MG63 (cell line): Measurements from ENCODE around the gene WFDC8. TPM values are rescaled to one million over a fixed set of nuclear protein-coding genes. Genes with fewer than 3 reads are reported as not detected.
A peak's percentile ranks its signal among the peaks of the same experiment; 100 is the strongest.
"Not testable (repeated sequence)": the region's sequence is repeated elsewhere in the genome, so short reads cannot be mapped to it uniquely, and the experiment has no call there.

Experiments used
- DNase-seq: peaks from one replicate; pipeline ENCODE4 v3.0.0-alpha.2; 2020
- H3K27me3 ChIP-seq: fragments of 250-450 bp; sonication (Bioruptor Pico); 2 replicates; pipeline ENCODE4 v1.5.1; 2020; ENCODE audit warnings: mild to moderate bottlenecking, moderate library complexity
- H3K36me3 ChIP-seq: fragments of 250-450 bp; sonication (Bioruptor Pico); 2 replicates; pipeline ENCODE4 v1.5.1; 2020; ENCODE audit warnings: mild to moderate bottlenecking, moderate library complexity
- H3K4me3 ChIP-seq: fragments of 250-450 bp; sonication (Bioruptor Pico); 2 replicates; pipeline ENCODE4 v1.5.1; 2020; ENCODE audit warnings: mild to moderate bottlenecking, moderate library complexity
- H3K9me3 ChIP-seq: fragments of 250-450 bp; sonication (Bioruptor Pico); 2 replicates; pipeline ENCODE4 v1.5.1; 2020; ENCODE audit warnings: mild to moderate bottlenecking, moderate library complexity
- total RNA-seq: library from RNA; depleted of rRNA; stranded (reverse); fragments of >200 nt; shearing (Covaris generic); gene quantifications from 2 replicates; pipeline ENCODE4 v1.2.3, GENCODE V29; 2014; ENCODE audit warnings: low replicate concordance

Gene WFDC8
- total RNA-seq, 1 experiment from 2014 or later = not detected

DNA sequence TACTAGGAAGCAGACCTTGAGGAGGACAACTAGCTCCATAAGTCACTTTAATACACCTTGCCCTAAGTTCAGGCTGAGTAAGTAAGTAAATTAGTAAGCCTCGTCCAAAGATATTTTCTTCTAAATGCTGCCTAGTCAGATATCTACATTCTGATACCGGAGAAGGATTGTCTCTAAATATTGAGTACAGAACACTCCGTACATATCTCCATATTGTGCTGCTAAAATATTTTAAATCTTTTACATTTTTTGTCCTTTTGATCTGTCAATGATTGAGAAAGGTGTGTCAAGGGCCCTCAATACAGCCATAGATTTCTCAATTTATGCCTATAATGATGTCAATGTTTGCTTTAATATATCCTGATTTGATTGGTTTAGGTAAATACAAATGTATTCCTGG, 3.2 kb downstream of the WFDC8 start:
- peaks cover 6% of the 10 kb centered on the region for H3K27me3 ChIP-seq
- H3K9me3 ChIP-seq = no peaks in the 10 kb centered on the region; the same call in 1 of the 2 replicates
- H3K4me3 ChIP-seq = no peak overlapping the region
- DNase-seq = no peak
- no peaks in the 10 kb centered on the region for H3K36me3 ChIP-seq

DNA sequence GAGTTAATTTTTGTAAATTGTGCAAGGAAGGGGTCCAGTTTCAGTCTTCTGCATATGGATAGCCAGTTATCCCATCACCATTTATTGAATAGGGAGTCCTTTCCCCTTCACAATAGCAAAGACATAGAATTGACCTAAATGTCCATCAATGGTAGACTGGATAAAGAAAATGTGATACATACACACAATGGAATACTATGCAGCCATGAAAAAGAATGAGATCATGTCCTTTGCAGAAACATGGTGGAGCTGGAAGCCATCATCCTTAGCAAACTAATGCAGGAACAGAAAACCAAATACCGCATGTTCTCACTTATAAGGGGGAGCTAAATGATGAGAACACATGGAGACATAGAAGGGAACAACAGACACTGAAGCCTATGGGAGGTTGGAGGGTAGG, 9.4 kb downstream of the WFDC8 start:
- peaks cover 24% of the 10 kb centered on the region for H3K27me3 ChIP-seq
- H3K9me3 ChIP-seq, H3K36me3 ChIP-seq, DNase-seq, H3K4me3 ChIP-seq: not testable (repeated sequence)

DNA sequence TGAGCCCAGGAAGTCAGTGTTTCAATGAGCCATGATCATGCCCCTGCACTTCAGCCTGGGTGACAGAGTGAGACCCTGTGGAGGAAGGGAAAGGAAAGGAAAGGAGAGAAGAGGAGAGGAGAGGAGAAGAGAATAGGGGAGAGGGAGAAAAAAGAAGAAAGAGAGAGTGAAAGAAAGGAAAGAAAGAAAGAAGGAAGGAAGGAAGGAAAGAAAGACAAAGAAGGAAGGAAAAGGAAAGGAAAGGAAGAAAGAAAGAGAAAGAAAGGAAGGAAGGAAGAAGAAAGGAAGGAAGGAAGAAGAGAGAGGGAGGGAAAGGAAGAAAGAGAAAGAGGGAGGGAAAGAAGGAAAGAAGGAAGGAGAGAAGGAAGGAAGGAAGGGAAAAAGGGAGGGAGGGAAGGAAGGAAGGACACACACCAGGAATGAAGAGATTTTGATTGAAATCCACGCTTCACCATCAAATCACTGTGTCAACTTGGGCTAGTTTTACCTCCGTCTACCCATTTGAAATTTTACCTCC, 14.3 kb downstream of the WFDC8 start:
- Histone ChIP-seq H3K36me3 (no peaks in the 10 kb centered on the region), H3K4me3 (no peak overlapping the region), H3K9me3 (no peaks in the 10 kb centered on the region), H3K27me3 (peaks cover 46% of the 10 kb centered on the region)
- DNase-seq = no peak

DNA sequence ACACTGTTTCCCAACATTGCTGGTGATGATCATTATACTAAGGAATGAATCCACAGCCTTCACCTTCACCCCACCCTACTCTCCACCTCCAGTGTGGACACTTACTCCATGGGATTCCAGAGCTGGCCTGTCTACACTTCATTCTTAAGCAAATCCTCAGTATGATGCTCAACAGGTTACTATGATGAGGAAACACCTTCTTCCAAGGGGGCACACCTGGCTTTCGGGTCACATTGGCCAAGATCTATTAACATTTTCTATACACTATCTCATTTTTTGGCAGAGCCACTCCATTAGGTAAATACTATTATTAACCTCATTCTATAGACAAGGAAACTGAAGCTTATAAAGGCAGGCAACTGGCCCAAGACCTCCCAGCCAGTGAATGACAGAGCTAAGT, 23.9 kb downstream of the WFDC8 start:
- Histone ChIP-seq H3K36me3 (no peaks in the 10 kb centered on the region), H3K9me3 (no peaks in the 10 kb centered on the region), H3K27me3 (peaks cover 15% of the 10 kb centered on the region), H3K4me3 (no peak overlapping the region)
- no peak for DNase-seq

DNA sequence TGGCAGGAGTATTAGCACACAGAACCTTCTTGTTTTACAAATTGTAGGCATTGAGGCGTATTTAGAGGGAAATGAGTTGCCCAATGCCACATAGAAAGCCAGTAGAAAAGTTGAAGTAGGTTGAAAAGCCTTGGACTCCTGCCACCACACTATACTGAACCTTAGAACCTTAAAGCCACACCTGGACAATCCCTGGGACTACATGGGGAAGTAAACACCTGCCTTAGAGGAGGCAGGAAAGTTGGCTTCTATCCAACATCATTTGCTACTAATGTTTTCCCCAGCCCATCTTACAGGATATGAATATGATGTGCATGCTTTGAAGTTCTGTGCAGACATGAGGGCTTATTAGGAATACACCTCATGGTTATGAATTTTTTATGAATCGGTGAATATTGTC, 26.6 kb downstream of the WFDC8 start:
- Histone ChIP-seq H3K4me3 (no peak overlapping the region), H3K27me3 (peaks cover under 1% of the 10 kb centered on the region; the same call in 1 of the 2 replicates), H3K9me3 (no peaks in the 10 kb centered on the region), H3K36me3 (no peaks in the 10 kb centered on the region)
- no peak for DNase-seq

DNA sequence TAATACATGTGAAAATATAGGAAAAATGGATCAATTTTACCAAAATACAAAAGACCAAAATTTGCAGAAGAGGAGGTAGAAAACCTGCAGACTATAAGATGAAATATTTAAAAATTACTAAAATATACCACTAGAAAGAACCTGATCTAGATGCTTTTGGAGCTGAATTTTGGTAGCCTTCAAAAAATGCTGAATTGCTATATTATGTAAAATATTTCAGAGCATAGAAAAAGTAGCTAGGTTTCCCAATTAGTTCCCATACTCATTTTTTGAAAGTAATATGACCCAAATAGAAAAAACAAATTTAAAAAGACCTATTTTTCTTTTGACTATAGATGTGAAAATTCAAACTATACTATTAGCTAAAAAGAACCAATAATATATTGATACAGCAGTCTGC, 28.3 kb downstream of the WFDC8 start:
- Histone ChIP-seq H3K36me3 (no peaks in the 10 kb centered on the region), H3K27me3 (peaks cover 3% of the 10 kb centered on the region; the same call in 1 of the 2 replicates), H3K9me3 (no peaks in the 10 kb centered on the region), H3K4me3 (no peak overlapping the region)
- DNase-seq = no peak

DNA sequence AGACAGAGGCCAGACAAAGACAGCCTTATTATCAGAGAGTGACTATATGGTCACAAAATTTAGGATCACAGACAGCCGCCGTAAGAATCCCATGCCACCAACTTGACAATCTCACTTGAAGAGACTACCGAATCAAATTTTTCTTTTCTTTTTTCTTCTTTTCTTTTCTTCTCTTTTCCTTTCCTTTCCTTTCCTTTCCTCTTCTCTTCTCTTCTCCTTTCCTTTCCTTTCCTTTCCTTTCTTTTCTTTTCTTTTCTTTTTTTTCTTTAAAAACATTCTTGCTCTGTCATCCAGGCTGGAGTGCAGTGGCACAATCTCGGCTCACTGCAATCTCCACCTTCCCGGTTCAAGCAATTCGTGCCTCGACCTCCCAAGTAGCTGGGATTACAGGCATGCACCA, 30.7 kb downstream of the WFDC8 start:
- no peak overlapping the region for H3K4me3 ChIP-seq
- no peak for DNase-seq
- H3K36me3 ChIP-seq = no peaks in the 10 kb centered on the region
- peaks cover 11% of the 10 kb centered on the region for H3K27me3 ChIP-seq
- no peaks in the 10 kb centered on the region for H3K9me3 ChIP-seq

DNA sequence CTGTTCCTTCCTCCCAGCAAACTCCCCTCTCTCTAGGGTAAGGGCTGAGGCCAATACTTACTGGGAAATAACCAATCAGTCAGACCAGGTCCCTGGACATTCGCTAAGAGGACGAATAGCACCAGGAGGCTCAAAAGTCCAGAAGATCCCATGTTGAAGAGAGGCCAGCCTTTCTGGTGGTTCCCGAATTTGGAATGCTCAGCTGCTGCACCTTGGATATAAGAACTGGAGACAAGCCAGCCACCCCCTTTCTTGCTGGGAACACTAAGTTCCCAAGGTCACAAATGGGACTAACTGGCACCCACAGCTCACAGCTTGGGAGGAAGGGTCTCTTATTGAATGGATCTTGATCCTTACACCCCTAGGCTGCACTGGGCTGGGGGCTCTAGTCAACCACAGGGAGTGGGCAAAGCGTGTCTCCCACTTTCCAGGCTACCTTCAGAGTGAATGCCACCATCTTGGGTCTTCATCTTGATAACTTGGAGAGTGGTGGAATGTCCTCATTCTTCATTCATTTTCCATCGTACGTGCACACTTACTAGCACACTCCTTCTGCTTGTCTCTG, 31.8 kb downstream of the WFDC8 start, which contains the start of gene EPPIN:
Gene EPPIN, minus strand, starts transcription at position 196 of the 565 bp plus-strand sequence. Its CDS starts 44 bp downstream, at position 152.
- Histone ChIP-seq H3K27me3 (peaks cover 22% of the 10 kb centered on the region), H3K36me3 (no peaks in the 10 kb centered on the region), H3K9me3 (no peaks in the 10 kb centered on the region), H3K4me3 (no peak within 1 kb of the TSS)
- DNase-seq = no peak

DNA sequence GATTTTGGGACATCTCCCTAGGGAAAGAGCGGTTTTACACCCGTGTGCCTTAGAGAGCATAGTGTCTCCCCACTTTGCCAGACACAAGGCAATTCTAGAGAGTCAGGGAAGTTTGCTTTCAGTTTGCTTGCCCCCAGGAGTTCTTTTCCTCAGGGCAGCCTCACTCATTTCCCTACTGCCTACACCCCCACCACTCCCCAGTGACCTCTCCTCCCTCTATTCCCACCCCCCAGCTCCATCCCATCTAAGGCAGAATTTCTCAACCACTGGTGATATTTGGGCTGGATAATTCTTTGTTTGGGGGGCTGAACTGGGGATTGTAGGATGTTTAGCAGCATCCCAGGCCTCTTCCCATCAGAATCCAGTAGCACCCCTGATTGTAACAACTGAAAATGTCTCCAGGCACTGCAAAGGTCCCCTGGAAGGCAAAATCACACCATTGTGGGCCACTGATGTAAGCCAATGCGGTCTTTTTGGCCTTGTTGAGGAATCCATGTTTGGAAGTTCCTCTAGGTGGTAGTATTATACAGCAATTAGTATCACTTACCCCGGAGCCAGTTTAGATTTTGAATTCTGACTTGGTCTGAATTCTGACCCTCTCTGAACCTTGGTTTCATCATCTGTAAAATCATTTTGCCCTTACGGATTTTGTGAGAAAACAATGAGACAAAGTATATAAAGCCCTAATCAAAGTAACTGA, 33.2 kb downstream of the WFDC8 start:
- H3K9me3 ChIP-seq = no peaks in the 10 kb centered on the region
- no peak overlapping the region for H3K4me3 ChIP-seq
- no peak for DNase-seq
- H3K27me3 ChIP-seq = peaks cover 32% of the 10 kb centered on the region
- H3K36me3 ChIP-seq = no peaks in the 10 kb centered on the region

DNA sequence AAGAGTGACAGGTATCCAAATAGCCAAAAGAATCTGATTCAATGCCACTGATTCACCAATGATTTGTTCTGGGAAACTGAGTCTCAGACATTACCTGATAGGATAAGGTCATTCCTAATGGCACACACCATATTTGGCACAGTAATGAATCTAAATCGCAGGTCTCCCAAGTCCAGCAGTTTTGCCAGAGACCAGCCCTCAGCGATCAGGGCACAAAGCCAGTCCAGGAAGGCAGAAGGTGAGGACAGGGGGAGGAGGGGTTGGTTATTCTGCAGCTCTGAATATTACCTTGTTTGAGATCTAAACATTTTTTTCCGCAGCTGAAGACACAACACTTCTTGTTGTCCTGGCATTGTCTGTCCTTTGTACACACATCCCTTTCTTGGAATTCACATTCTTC, 33.7 kb downstream of the WFDC8 start:
- H3K36me3 ChIP-seq = no peaks in the 10 kb centered on the region
- no peaks in the 10 kb centered on the region for H3K9me3 ChIP-seq
- DNase-seq = no peak
- H3K4me3 ChIP-seq = no peak overlapping the region
- peaks cover 37% of the 10 kb centered on the region for H3K27me3 ChIP-seq

DNA sequence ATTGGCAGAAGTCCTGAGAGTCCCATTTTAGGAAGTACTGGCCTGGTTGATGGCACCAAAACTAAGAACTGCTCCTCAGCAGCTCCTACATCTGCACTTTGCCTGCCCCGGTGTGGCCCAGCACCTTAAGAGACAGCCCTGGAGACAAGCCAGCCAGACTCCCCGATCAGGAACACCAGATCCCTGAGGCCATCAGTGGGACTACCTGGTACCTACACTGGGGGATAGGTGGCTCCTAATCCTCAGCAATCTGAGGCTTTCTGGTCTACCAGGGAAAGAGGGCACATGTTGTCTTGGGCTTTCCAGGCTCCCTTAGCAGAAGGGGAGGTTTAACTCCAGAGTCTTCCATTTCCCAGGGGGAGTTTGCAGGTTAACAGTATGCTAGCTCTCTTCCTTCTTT, 39.7 kb downstream of the WFDC8 start, which contains the start of gene WFDC6:
Gene WFDC6, minus strand, starts transcription at position 101 of the 400 bp plus-strand sequence. Its CDS starts 75 bp downstream, at position 26.
- H3K36me3 ChIP-seq = no peaks in the 10 kb centered on the region
- no peak within 1 kb of the TSS for H3K4me3 ChIP-seq
- no peaks in the 10 kb centered on the region for H3K9me3 ChIP-seq
- peaks cover 60% of the 10 kb centered on the region for H3K27me3 ChIP-seq
- no peak for DNase-seq

DNA sequence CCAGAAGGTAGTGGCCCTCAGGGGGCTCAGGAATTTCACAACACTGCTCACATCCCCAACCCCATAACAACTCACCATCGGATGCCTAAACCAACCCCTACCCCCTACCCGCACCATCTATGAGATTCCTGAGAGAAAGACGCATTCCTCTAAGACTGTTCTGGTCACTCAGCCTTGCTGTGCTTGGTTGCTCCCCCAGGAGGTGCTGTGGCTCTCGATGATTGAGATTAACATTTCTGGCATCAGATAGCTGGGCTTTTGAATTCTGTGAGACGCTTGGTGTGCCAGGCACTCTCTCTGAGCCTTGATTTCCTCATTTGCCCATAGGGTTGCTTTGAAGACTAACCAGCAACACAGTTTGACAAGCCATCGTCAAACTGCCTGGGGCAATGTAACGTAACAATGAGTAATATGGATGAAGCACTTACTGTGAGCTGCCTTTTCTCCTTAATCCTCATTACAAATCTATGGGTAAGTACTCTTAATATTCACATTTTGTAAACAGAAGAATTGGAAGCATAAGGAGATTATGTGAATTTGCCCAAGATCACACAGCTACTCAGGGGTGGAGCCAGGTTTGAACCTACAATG, 40.8 kb downstream of the WFDC8 start:
- no peak overlapping the region for H3K4me3 ChIP-seq
- H3K27me3 ChIP-seq = peaks cover 60% of the 10 kb centered on the region
- peak; percentile 24 for DNase-seq
- no peaks in the 10 kb centered on the region for H3K36me3 ChIP-seq
- no peaks in the 10 kb centered on the region for H3K9me3 ChIP-seq

DNA sequence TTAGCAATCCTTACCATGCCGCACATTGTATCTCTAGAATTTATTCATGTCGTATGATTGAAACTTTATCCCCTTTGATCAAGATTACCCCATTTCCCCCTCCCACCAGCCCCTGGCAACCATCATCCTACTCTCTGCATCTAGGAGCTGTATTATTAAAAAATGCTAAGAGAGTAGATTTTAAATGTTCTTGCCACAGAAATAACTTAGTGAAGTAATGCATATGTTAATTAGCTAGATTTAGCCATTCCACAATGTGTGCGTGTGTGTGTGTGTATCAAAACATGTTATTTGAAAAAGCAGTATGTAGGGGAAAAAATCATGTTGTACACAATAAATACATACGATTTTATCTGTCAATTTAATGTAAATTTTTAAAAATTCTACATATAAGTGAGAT, 51.8 kb downstream of the WFDC8 start:
- H3K36me3 ChIP-seq = no peaks in the 10 kb centered on the region
- H3K9me3 ChIP-seq = no peaks in the 10 kb centered on the region
- no peak for DNase-seq
- H3K27me3 ChIP-seq = peaks cover 51% of the 10 kb centered on the region
- no peak overlapping the region for H3K4me3 ChIP-seq

DNA sequence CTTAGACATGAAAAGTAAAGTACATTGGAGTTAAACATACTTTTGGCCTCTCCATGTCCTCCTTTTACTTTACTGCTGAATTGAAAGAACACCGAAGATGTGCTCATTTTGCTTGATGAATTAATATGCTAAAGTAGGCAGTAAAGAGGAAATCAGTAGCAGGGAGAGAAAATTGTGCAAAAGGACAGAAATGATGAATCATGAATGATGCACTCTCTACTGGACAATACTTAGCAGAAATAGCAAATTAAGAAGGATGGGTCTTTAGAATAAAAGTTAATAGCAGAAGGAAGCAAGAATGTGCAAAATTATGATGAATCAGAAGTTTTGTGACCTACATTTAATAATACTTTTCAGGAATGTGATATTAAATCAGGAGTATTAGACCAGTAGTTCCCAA, 55.3 kb downstream of the WFDC8 start:
- Histone ChIP-seq H3K4me3 (no peak overlapping the region), H3K9me3 (no peaks in the 10 kb centered on the region), H3K36me3 (no peaks in the 10 kb centered on the region), H3K27me3 (peaks cover 49% of the 10 kb centered on the region)
- DNase-seq = no peak

DNA sequence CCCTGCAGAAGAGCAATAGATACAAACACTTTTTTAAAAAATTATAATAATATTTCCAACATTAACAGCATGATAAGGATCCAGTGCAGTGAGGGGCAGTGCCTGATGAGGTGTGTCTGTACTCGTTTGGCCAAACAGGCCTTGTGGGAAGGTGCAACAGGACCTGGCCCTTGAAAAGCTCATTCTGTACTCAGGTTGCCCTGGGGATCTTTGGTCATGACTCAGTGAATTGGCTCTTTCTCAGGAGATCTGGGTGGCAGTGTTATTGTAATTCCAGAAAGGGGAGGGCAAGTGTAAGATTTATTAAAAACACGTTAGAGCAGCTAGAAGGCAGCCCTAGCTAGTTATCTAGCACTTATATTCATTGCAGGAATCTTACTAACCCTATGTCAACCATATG, 60.8 kb downstream of the WFDC8 start:
- no peak overlapping the region for H3K4me3 ChIP-seq
- peaks cover 24% of the 10 kb centered on the region for H3K27me3 ChIP-seq
- H3K9me3 ChIP-seq = no peaks in the 10 kb centered on the region
- no peak for DNase-seq
- H3K36me3 ChIP-seq = no peaks in the 10 kb centered on the region

DNA sequence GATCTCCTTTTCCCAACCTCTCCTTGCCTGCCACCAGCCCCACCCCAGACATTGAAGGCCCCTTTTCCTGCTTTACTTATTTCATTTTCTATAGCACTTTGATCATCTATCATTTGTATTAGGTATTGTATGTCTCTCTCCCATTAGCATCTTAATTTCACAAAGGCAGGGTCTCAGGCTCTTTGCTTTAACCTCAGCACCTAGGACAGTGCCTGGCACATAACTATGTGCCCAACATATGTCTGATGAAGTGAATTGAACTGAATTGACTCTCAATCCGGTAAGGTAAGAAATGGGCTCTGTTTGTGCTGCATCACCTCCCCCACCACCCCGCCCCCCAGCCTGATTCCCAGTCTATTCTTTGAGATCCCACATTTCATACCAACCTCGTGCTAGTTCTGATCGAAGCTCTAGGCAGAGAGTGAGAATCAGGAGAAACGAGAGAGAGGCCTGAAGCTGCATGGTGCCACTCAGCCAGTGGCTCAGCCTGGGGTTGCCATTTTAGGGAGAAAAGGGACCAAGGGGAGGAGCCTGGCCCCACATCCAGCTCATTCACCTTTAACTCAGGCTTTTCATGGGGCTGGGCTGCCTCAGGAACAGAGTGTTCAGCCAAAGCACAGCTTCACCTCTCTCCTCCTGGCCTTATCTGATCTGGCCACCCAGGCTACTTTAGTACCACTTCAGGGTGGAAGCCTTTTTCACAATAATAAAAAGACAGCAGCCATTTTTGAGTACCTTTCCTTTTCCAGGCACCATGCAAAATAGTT, 63.8 kb downstream of the WFDC8 start, which contains the start of gene SPINT3:
Gene SPINT3, minus strand, starts transcription at position 476 of the 767 bp plus-strand sequence. Its CDS starts 14 bp downstream, at position 462.
- no peaks in the 10 kb centered on the region for H3K9me3 ChIP-seq
- DNase-seq = no peak
- peaks cover 27% of the 10 kb centered on the region for H3K27me3 ChIP-seq
- H3K4me3 ChIP-seq = no peak within 1 kb of the TSS
- no peaks in the 10 kb centered on the region for H3K36me3 ChIP-seq
